IMR-90 (cell line): Measurements from ENCODE around the gene DDI2. TPM values are rescaled to one million over a fixed set of nuclear protein-coding genes. Genes with fewer than 3 reads are reported as not detected.

Experiments
- ATAC-seq: fragments of 200-7000 bp; cut with Tn5 transposase; 2 replicates; pipeline ENCODE4 v1.9.1; 2020; ENCODE audit warnings: low read depth, mild to moderate bottlenecking, moderate library complexity
- BruUV-seq: library from RNA; stranded (reverse); fragments of 400-500 nt; replicated peaks from 2 replicates; lab custom pipeline; 2021; lab: Mats Ljungman, UMichigan
- CTCF ChIA-PET: fragments of 300-600 bp; formaldehyde crosslinking; extraction: SDS; loops from one replicate; lab custom pipeline; 2021; ENCODE audit warnings: antibody characterized with exemption; lab: Yijun Ruan, JAX
- POLR2A ChIA-PET: fragments of 300-600 bp; sonication (Branson Sonifier 250); formaldehyde crosslinking; loops from one replicate; lab custom pipeline; 2022; ENCODE audit warnings: antibody characterized with exemption; ENCODE audit not compliant: unreplicated experiment; lab: Charles Lee
- DNase-seq: peaks from one replicate; pipeline ENCODE4 v3.0.0; 2013
- H2AFZ ChIP-seq: replicated peaks from 2 replicates; pipeline ENCODE3; 2013; ENCODE audit warnings: low read length, mild to moderate bottlenecking; ENCODE audit not compliant: poor library complexity
- H2AK5ac ChIP-seq: 2 replicates; pipeline ENCODE4 v1.6.1; 2013; ENCODE audit warnings: low read depth, low read length, inconsistent platforms
- H2AK9ac ChIP-seq: replicated peaks from 2 replicates; pipeline ENCODE3; 2013; ENCODE audit warnings: mild to moderate bottlenecking, low read depth, low read length, moderate library complexity; ENCODE audit not compliant: poor library complexity
- H2BK120ac ChIP-seq: 2 replicates; pipeline ENCODE4 v1.6.1; 2013; ENCODE audit warnings: low read depth, low read length, inconsistent platforms
- H2BK15ac ChIP-seq: 3 replicates; pipeline ENCODE4 v1.6.1; 2013; ENCODE audit warnings: low read depth, low read length, inconsistent platforms
- H2BK20ac ChIP-seq: 2 replicates; pipeline ENCODE4 v1.6.1; 2013; ENCODE audit warnings: low read depth, mild to moderate bottlenecking, inconsistent platforms, low read length, moderate library complexity
- H2BK5ac ChIP-seq: 2 replicates; pipeline ENCODE4 v1.6.1; 2013; ENCODE audit warnings: mild to moderate bottlenecking, low read depth, low read length, inconsistent platforms; ENCODE audit not compliant: poor library complexity, severe bottlenecking
- H3K14ac ChIP-seq: replicated peaks from 2 replicates; pipeline ENCODE4 v1.6.1; 2013; ENCODE audit warnings: low read depth, low read length, inconsistent platforms
- H3K18ac ChIP-seq: 2 replicates; pipeline ENCODE4 v1.6.1; 2013; ENCODE audit warnings: low read depth, low read length, control low read depth
- H3K23ac ChIP-seq: 2 replicates; pipeline ENCODE4 v1.6.1; 2013; ENCODE audit warnings: low read depth, low read length, inconsistent platforms
- H3K27ac ChIP-seq: 2 replicates; pipeline ENCODE4 v1.5.1; 2013; ENCODE audit warnings: mild to moderate bottlenecking, control low read depth, low read length; ENCODE audit not compliant: insufficient read depth
- H3K27me3 ChIP-seq: 2 replicates; pipeline ENCODE4 v1.6.1; 2013; ENCODE audit warnings: low read length; ENCODE audit not compliant: control insufficient read depth, insufficient read depth
- H3K36me3 ChIP-seq: 2 replicates; pipeline ENCODE4 v1.6.1; 2013; ENCODE audit warnings: low read length, mixed read lengths; ENCODE audit not compliant: control insufficient read depth, insufficient read depth
- H3K4ac ChIP-seq: 2 replicates; pipeline ENCODE4 v1.6.1; 2013; ENCODE audit warnings: low read depth, low read length, inconsistent platforms
- H3K4me1 ChIP-seq: 2 replicates; pipeline ENCODE4 v1.6.1; 2013; ENCODE audit warnings: low read length, mixed read lengths; ENCODE audit not compliant: control insufficient read depth, insufficient read depth
- H3K4me2 ChIP-seq: 2 replicates; pipeline ENCODE4 v1.6.1; 2013; ENCODE audit warnings: low read depth, mild to moderate bottlenecking, control low read depth, low read length, moderate library complexity
- H3K4me3 ChIP-seq: 2 replicates; pipeline ENCODE4 v1.5.1; 2013; ENCODE audit warnings: low read depth, mild to moderate bottlenecking, control low read depth, low read length, moderate library complexity; ENCODE audit not compliant: insufficient read depth
- H3K56ac ChIP-seq: 2 replicates; pipeline ENCODE4 v1.6.1; 2013; ENCODE audit warnings: low read length, inconsistent platforms; ENCODE audit not compliant: insufficient read depth; ENCODE audit errors: extremely low read depth
- H3K79me1 ChIP-seq, 2 experiments: 2 replicates each; pipeline ENCODE4 v1.6.1; 2013; ENCODE audit warnings: low read length in 2 of 2, inconsistent platforms in 1 of 2, low read depth in 1 of 2
- H3K9ac ChIP-seq: 2 replicates; pipeline ENCODE4 v1.6.1; 2013; ENCODE audit warnings: low read depth, low read length, control low read depth
- H3K9me1 ChIP-seq: 2 replicates; pipeline ENCODE4 v1.6.1; 2013; ENCODE audit warnings: low read length, inconsistent platforms; ENCODE audit not compliant: insufficient read depth
- H3K9me3 ChIP-seq: 2 replicates; pipeline ENCODE4 v1.6.1; 2013; ENCODE audit warnings: low read length; ENCODE audit not compliant: control insufficient read depth, insufficient read depth
- H4K20me1 ChIP-seq: 2 replicates; pipeline ENCODE4 v1.6.1; 2013; ENCODE audit warnings: low read length, inconsistent platforms; ENCODE audit not compliant: insufficient read depth
- H4K5ac ChIP-seq: 2 replicates; pipeline ENCODE4 v1.6.1; 2013; ENCODE audit warnings: mild to moderate bottlenecking, low read depth, low read length, control low read depth
- H4K8ac ChIP-seq, 2 experiments: 2 replicates each; pipeline ENCODE4 v1.6.1; 2013; ENCODE audit warnings: low read depth in 2 of 2, low read length in 2 of 2, control low read depth in 1 of 2, inconsistent platforms in 1 of 2
- H4K91ac ChIP-seq: 2 replicates; pipeline ENCODE4 v1.6.1; 2013; ENCODE audit warnings: low read depth, low read length, inconsistent platforms; ENCODE audit not compliant: insufficient read depth
- BHLHE40 ChIP-seq: fragments of 150-350 bp; IDR thresholded peaks from 2 replicates; pipeline ENCODE4 v1.6.1; 2016; ENCODE audit warnings: mild to moderate bottlenecking, low read depth, low read length
- CEBPB ChIP-seq: IDR thresholded peaks from 2 replicates; pipeline ENCODE4 v1.6.1; 2012; ENCODE audit warnings: low read depth, low read length, improper control_type of control experiment
- CHD1 ChIP-seq: IDR thresholded peaks from 2 replicates; pipeline ENCODE4 v1.6.1; 2012; ENCODE audit warnings: low read depth, low read length, improper control_type of control experiment
- MAFK ChIP-seq: IDR thresholded peaks from 2 replicates; pipeline ENCODE4 v1.6.1; 2012; ENCODE audit warnings: low read depth, low read length, improper control_type of control experiment
- MXI1 ChIP-seq: IDR thresholded peaks from 2 replicates; pipeline ENCODE4 v1.6.1; 2012; ENCODE audit warnings: low read depth, mild to moderate bottlenecking, low read length, moderate library complexity, borderline replicate concordance
- NFE2L2 ChIP-seq: fragments of 150-350 bp; IDR thresholded peaks from 2 replicates; pipeline ENCODE4 v1.6.1; 2016; ENCODE audit warnings: low read depth, mild to moderate bottlenecking, low read length
- SMC3 ChIP-seq: fragments of 150-350 bp; IDR thresholded peaks from 2 replicates; pipeline ENCODE4 v1.6.1; 2016; ENCODE audit warnings: low read depth, mild to moderate bottlenecking, antibody characterized with exemption, low read length, moderate library complexity
- WGBS, 2 experiments: methylation state at CpG; one replicate each; pipeline versions ENCODE4 v1.1.5 to v1.1.7; 2013; ENCODE audit warnings: missing lambda C conversion rate in 2 of 2; ENCODE audit not compliant: insufficient read length in 1 of 2; ENCODE audit errors: extremely low coverage in 2 of 2; 5-methylcytosine and 5-hydroxymethylcytosine counted together
- dilution Hi-C: fragments of 300-500 bp; cut with HindIII; formaldehyde crosslinking; loops from one replicate; pipeline ENCODE4 v1.14.3; 2018; ENCODE audit warnings: low sequenced_read_pairs; ENCODE audit not compliant: unreplicated experiment
- in situ Hi-C: fragments of 300-500 bp; cut with MboI; formaldehyde crosslinking; loops from 3 replicates; pipeline ENCODE4 v1.14.3; 2019; ENCODE audit warnings: low sequenced_read_pairs, inconsistent platforms, mixed read lengths
- intact Hi-C: fragments of 100-400 bp; cut with micrococcal nuclease; formaldehyde crosslinking; loops from 2 replicates; pipeline ENCODE4 v1.10.0; 2022
- polyA plus RNA-seq, 3 experiments: library from polyadenylated mRNA; depleted of rRNA; stranded (reverse); fragments of >200 nt; gene quantifications; 2 replicates each; pipeline ENCODE4 v1.2.3, GENCODE V29; 2012; ENCODE audit warnings: low replicate concordance in 1 of 3
- total RNA-seq: library from RNA; depleted of rRNA; stranded (reverse); fragments of >200 nt; gene quantifications from 2 replicates; pipeline ENCODE4 v1.2.3, GENCODE V29; 2012
- TF ChIP-seq, protein P1 (sequence below): fragments of 150-350 bp; IDR thresholded peaks from 2 replicates; pipeline ENCODE4 v1.6.1; 2016; ENCODE audit warnings: low read depth, mild to moderate bottlenecking, low read length, moderate library complexity, borderline replicate concordance
- TF ChIP-seq, protein P2 (sequence below): fragments of 150-350 bp; IDR thresholded peaks from 2 replicates; pipeline ENCODE4 v1.6.1; 2017; ENCODE audit warnings: mild to moderate bottlenecking, antibody characterized with exemption, low read length, low read depth

The DDI2 gene
- total and polyA plus RNA-seq, 2 of the 4 experiments (the other 2 are of a cell fraction) = 6.0 to 13.4 TPM

DNA sequence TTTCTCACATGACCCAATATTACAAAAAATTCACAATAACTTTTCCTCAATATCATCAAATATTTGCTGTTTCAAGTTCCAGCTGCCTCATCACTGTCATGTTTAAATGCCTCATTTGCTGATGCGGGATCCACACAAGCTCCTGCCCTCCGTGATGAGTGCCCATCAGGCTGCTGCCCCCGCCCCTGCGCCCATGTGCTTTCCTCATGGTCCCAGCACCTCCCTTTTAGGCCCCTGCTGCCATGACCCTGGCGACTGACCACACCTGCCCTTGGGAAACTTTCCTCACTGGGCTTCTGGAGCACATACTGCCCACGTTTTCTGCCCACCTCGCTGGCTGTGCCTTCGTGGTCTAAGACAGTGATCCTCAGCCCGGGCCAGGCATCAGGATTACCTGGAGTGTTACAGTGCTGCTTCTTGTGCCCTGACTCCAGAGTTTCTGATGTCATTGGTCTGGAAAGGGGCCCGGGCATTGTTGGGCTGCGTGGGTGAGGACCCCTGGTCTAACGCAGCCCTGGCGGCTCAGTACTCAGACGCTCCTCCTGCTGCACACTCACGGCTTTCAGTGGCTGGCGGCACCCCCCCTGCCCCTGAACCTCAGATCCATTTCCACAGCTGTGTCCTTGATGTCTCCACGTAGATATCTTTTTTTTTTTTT lies 87.4 kb downstream of the DDI2 start:
- no peak overlapping the region for H3K4me3 ChIP-seq
- peaks cover 18% of the 10 kb centered on the region; the same call in 1 of the 2 replicates for H3K4me1 ChIP-seq
- H2BK15ac ChIP-seq = no peak overlapping the region
- no peak overlapping the region; the same call in 1 of the 2 replicates for H2AK5ac ChIP-seq
- no peak overlapping the region for H2BK20ac ChIP-seq
- no peak overlapping the region for H3K4ac ChIP-seq
- peaks cover 4% of the 10 kb centered on the region; the same call in 1 of the 2 replicates for H3K36me3 ChIP-seq
- H2AFZ ChIP-seq = no peak overlapping the region
- H3K9ac ChIP-seq = no peak overlapping the region
- H3K9me1 ChIP-seq = peaks cover 15% of the 10 kb centered on the region
- WGBS, 2 experiments = 93% methylated on average over 10 of the region's 17 CpGs; no CpG with 5 or more reads in 1 of the 2 experiments
- no peak overlapping the region; the same call in 1 of the 2 replicates for H4K5ac ChIP-seq
- no peaks in the 10 kb centered on the region for H3K27me3 ChIP-seq
- DNase-seq = no peak
- ATAC-seq = no peak
- H3K4me2 ChIP-seq = no peak overlapping the region
- no peak overlapping the region for H3K18ac ChIP-seq
- no peak overlapping the region for H4K8ac ChIP-seq
- no peak overlapping the region for H2BK120ac ChIP-seq
- no peak for TF ChIP-seq CHD1
- no peak for TF ChIP-seq MXI1
- TF ChIP-seq, protein P1, sequence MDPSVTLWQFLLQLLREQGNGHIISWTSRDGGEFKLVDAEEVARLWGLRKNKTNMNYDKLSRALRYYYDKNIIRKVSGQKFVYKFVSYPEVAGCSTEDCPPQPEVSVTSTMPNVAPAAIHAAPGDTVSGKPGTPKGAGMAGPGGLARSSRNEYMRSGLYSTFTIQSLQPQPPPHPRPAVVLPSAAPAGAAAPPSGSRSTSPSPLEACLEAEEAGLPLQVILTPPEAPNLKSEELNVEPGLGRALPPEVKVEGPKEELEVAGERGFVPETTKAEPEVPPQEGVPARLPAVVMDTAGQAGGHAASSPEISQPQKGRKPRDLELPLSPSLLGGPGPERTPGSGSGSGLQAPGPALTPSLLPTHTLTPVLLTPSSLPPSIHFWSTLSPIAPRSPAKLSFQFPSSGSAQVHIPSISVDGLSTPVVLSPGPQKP = no peak
- no peak for TF ChIP-seq CEBPB
- TF ChIP-seq BHLHE40 = no peak
- TF ChIP-seq, protein P2, sequence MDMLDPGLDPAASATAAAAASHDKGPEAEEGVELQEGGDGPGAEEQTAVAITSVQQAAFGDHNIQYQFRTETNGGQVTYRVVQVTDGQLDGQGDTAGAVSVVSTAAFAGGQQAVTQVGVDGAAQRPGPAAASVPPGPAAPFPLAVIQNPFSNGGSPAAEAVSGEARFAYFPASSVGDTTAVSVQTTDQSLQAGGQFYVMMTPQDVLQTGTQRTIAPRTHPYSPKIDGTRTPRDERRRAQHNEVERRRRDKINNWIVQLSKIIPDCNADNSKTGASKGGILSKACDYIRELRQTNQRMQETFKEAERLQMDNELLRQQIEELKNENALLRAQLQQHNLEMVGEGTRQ = no peak
- no peak for TF ChIP-seq NFE2L2
- no peak for TF ChIP-seq MAFK
- no peak for TF ChIP-seq SMC3
- in situ Hi-C loops (no loop called here), intact Hi-C loops (loop anchor here (5.0 kb wide), 2 partner anchors 87 to 107 kb away; partner anchors contain the start of gene DDI2), dilution Hi-C loops (no loop called here)
- H4K91ac ChIP-seq = no peak overlapping the region
- no TSS peak for BruUV-seq
- peaks cover 37% of the 10 kb centered on the region for H4K20me1 ChIP-seq
- ChIA-PET POLR2A (no interaction called here), CTCF (no interaction called here)
- no peak overlapping the region for H3K14ac ChIP-seq
- H2AK9ac ChIP-seq = no peak overlapping the region
- H3K79me1 ChIP-seq = peaks cover 52 to 81% of the 10 kb centered on the region in 2 experiments
- H3K9me3 ChIP-seq = no peaks in the 10 kb centered on the region
- H3K23ac ChIP-seq = no peak overlapping the region
- peak overlapping the region; percentile 76; the same call in 1 of the 2 replicates for H3K27ac ChIP-seq
- H3K56ac ChIP-seq = no peak overlapping the region
- H2BK5ac ChIP-seq = no peak overlapping the region
